ENCODE results near the gene PXT1.
"Not testable (repeated sequence)": the region's sequence is repeated elsewhere in the genome, so short reads cannot be mapped to it uniquely, and the experiment has no call there.

The PXT1 gene, protein sequence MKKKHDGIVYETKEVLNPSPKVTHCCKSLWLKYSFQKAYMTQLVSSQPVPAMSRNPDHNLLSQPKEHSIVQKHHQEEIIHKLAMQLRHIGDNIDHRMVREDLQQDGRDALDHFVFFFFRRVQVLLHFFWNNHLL

DNA sequence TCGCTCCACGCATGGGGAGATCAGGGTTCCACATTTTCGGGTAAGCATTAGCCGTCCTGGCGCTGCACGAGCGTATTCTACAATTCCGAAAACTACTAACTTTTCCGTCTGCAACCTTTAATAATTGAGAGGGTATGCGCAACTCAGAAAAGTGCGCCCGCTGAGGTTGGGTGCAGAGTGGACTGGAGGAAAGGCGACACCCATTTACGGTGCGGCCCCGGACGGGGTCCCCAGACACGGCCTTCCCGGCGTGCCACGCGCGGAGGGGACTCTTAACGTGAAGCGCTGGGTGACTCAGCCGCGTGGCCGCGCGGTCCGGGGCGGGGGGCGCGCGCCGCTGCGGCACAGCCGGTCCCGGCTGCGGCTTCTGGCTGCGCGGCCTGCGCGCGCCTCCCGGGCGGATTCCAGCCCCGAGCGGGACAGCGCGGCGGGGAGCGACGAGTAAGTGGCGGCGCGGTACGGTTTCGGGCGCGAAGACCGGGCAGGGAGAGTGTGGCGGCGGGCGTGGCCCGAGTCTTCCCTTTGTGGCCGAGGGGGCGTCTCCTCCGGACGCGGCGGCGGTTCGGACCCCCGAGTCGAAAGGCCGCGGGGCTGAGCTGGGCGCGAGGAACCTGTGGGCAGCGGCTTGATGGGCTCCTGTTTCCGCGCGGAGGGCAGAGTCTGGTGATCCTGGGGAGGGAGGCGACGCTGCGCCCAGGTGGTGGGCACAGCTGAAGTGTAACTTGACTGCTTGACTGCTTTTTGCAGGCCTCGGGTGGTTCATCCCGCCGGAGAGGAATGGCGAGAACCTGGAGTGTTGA is at the start of gene PXT1, which contains the start of gene KCTD20:
TSS of gene PXT1 (minus strand) at position 184 of the 800 bp plus-strand sequence. CDS start 16,772 bp downstream, outside the sequence.
TSS of gene KCTD20 (plus strand) at position 330 of the 800 bp plus-strand sequence. CDS start 27,098 bp downstream, outside the sequence.
- peak; percentile 82 for DNase-seq

DNA sequence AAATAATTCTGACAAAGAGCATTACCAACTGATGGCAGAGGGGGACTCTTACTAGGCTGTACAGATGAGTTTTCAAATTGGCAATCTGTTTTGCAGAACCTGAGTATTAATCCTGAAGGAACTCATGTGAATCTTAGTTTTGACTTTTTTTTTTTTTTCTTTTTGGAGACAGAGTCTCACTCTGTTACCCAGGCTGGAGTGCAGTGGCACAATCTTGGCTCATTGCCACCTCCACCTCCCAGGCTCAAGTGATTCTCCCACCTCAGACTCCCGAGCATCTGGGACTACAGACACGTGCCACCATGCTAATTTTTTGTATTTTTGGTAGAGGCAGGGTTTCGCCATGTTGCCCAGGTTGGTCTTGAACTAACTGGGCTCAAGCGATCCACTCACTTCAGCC is 49.4 kb upstream of the PXT1 start:
- no peak for DNase-seq

DNA sequence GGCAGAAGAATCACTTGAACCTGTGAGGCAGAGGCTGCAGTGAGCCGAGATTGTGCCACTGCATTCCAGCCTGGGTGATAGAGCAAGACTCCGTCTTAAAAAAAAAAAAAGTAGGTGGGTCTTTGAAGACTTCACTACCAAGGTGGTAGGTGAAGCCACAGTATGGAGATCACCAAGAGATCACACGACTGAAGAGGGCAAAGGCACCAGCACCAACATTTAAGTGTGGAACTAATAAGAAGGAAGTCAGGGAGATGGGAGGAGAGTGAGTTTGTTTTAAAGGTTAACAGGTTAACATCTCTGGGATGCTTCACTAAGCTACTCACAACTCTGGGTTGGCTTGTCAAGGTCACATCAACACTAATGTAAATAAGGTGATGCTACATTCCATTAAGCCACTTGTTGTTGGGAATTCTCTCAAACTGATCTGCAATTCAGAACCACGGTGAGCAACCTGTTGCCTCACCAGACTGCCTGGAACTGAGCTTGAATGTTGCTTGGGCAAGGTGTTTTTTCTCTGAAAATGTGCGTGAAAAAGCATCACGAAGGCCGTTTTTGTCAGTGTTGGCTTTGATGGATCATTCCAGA is 48.8 kb upstream of the PXT1 start:
- no peak for DNase-seq

DNA sequence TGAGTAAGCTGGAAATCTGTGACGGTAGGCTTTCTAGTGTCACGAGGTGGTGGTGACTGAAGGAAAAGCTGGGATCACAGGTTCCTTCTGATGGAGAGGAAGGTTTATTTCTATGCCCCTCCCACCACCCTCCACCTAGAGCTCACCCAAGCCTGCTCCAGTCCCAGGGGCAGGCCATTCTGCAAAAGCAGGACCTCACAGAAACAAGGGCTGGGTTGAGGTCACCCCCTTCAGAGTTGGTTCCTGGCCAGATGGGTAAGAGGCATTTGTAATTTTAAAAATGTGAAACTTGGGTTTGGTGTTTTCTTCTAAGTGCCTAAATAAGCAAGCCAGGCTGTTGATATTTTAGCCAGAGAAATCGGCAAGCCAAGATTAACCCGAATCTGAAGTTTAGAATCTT is 46.8 kb upstream of the PXT1 start:
- no peak for DNase-seq

DNA sequence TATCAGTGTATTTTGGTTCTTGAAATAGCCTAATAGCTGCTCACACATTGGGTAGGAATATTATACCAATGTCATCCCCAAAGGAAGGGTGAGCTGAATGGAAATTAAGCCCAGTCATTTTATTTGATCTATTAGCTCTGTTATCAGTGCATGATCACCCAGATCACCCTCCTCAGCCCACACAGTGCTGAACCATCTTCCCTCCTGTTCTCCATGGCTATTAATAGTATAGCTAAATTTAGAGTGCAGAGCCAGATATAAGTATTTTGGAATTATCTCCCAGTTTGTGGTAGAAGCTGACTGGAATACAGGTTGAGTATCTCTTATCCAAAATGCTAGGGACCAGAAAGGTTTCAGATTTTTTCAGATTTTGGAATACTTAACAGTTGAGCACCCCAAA is 45.6 kb upstream of the PXT1 start:
- no peak for DNase-seq

DNA sequence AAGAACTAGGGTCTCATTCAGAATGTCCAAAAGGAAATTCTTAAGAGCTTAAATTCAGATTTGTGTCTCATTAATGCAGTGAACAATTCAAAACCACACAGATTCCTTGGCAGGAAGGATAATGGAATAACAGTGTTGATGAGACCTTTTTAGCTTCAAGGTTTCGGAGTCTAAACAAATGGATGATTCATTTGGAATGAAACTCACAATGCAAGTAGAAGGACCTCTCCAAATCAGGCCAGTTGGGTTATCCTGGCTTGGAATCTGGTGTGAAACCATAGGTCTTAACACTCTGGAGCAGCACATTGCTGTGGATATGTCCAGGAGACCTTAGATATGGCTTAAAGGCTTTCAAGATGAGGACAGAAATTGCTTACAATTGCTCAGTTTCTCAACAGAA is 45.0 kb upstream of the PXT1 start:
- DNase-seq: no peak

DNA sequence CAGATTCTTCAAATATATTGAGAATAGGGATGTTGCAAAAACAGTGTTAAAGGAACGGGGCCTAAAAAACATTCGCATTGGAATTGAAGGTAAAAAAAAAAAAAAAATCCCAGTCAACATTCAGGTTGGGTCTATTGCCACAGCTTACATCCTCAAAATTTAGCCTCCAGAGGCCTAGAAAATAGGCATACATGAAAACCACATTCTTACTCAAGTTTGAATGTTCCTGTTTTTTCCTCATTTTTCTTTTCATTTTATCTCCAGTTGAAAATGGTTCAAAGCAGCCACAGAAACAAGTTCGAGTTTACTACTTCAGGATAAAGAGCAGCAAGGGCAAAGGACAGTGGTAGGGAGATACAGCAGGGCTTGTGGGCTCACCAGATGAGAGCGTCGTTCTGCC is 42.1 kb upstream of the PXT1 start:
- no peak for DNase-seq

DNA sequence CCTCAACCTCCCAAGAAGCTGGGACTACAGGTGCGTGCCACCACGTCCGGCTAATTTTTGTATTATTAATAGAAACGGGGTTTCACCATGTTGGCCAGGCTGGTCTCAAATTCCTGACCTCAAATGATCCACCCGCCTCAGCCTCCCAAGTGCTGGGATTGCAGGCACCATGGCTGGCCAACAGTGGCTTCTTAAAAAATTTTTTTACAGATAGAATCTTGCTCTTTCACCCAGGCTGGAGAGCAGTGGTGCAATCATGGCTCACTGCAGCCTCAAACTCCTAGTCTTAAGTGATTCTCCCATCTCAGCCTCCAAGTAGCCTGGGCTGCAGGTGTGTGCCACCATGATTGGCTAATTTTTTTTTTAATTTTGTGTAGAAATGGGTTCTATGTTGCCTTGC is 40.7 kb upstream of the PXT1 start:
- not testable (repeated sequence) for DNase-seq

DNA sequence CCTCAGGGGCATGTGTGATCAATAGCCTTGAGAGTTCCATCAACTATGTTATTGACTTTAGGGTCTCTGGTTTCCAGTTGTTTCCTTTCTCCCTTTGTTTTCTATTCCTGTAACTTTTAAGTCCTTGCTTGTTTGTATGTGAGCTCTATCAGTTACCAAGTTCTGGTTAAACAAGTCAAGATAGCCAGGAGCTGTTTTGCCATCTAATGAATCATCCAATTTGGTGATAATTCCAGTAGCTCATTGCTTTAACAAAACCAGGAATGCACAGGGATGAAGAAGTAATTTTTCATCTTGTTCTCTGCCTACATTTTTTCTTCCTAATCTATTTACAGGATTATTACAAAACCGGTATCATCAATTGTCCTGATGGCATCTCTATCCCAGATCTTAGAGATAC is 36.6 kb upstream of the PXT1 start:
- DNase-seq: no peak

DNA sequence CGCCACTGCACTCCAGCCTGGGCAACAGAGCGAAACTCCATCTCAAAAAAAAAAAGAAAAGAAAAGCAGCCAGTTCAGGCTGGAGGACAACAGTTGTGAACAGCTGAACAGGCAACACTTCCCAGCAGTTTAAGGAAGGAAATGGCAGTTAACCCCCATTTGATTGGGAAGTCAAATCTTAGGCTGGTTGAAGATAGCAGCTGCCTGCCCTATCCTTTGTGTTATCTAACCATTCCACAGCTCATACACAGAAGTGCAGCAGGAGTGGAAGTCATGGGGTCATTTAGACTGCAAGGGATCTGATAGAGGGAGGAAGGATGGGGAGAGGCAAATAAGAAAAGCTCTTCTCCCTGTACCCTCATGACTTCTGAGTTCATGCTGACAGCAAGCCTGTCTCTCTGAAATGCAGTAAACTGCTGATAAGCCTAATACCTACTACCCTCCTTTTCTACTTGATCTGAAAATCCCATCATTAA is 35.4 kb upstream of the PXT1 start:
- DNase-seq: no peak

DNA sequence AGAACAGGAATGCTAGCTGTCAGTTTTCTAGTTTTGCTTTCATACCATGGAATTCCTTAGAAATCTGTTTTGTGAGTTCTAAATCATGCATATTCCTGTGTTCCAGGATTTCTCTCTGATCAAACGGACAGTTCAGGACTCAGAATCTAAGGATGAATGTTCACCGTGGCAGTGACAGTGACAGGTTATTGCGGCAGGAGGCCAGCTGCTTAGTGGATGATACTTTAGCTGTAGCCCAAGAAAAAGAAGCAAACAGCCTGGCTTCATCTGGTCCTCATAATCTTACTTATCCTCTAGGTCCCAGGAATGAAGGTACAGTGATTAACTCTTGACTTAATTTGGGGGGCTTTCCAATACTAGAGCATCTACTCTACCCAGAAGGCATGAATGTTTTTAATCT is 27.3 kb upstream of the PXT1 start:
- DNase-seq: no peak

DNA sequence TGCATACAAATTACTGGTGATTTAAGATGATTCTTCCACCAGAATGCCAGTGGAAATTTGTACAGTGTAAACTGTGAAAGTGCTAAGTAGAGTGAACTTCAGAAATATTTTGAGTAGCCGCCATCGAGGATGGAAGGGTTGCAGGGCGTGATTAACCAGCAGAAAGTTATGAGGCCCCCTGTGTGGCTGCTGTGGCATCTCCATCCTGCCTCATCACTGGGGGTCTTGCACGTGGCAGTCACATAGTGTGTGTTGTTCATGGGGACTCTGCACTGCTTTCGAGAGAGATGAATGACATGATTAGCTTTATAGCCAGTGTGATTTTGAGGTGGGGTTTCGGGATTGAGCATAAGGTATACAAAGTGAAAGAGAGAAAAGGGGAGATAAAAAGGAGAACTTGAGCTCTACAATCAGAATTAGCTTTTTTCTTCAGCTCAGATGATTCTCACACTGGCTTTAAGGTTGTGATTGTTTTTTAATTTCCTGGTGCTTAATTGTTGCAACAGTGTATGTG is 26.6 kb upstream of the PXT1 start:
- DNase-seq: no peak

DNA sequence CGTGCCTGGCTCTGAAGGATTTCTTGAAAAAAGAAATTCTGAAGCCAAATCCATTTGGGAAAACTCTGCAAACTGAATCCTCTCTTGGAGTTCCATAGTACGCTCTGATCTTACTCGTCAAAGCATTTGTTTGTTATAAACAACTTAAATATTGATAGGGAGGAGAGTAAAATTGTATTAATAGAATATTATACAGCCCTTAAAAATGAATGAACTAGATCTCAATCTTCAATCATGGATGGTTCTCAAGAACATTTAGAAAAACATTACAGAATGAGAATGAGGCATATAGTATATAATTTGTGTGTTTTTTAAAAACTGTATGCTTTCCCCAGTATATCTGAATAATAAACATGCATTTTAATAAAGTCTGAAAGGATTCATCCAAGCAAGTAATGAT is 25.0 kb upstream of the PXT1 start:
- no peak for DNase-seq

DNA sequence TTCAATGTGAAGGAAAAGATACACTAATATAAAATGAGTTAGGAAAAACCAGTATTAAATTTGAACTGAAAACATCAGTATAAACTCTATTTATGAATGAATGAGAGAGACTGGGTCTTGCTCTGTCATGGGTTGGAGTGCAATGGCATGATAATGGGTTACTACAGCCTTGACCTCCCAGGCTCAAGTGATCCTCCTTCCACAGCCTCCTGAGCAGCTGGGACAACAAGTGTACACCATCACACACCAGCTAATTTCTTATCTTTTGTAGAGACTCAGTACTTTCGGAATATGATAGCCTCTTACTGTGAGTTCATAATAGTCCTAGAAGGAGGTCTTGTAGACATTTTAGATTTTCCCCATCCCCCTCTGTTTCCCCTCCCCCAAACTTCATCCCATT is 21.6 kb upstream of the PXT1 start:
- no peak for DNase-seq

DNA sequence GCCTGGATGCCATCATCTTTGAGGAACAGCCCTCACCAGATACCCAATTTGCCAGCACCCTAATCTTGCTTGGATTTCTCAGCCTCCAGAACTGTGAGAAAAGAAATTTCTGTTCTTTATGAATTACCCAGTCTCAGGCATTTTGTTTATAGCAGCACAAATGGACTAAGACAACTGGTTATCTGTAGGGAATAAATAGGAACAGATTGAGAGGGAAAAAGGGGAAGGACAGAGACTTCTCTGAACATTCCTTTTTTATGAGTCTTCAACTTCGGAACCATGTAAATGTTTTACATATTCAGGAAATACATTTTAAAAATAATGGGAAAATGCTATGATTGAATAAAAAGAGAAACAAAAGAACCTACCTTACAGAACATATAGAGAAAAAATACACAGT is 21.0 kb upstream of the PXT1 start:
- DNase-seq: no peak

DNA sequence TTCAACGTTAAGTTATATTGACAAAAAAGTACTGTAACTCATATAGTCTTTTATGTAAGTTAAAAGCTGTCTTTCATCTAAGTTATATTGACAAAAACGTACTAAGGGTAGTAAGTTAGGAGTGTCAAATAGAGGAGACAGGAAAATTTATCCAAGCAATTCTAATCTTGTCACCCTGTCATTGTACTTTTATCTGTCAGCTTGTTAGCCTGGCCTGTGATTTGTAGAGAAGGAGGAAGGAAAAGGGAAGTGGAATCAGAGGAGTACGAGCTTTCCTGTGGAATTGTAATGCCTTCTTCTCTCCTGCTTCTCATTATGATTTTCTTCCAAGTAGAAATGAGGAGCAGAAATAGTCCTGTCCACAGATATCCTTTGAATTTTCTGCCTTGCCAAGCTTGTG is 19.0 kb upstream of the PXT1 start:
- DNase-seq: no peak

DNA sequence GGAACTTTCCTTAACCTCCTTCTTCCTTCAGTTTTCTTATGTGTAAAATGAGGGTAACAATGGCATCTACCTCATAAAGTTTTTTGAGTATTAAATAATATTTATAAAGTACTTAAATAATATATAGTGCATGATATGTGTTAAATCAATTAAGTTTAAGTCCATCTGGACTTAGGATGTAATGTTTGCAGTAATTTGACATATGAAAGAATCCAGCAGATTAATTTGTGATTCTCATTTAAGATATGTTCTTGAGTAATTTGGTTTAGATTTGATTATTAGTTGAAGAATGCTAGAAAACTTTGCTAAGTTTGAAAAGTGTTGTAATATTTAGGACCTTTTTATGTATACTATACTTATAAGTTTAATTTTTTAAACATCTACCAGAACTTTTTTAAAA is 18.3 kb upstream of the PXT1 start:
- DNase-seq: no peak

DNA sequence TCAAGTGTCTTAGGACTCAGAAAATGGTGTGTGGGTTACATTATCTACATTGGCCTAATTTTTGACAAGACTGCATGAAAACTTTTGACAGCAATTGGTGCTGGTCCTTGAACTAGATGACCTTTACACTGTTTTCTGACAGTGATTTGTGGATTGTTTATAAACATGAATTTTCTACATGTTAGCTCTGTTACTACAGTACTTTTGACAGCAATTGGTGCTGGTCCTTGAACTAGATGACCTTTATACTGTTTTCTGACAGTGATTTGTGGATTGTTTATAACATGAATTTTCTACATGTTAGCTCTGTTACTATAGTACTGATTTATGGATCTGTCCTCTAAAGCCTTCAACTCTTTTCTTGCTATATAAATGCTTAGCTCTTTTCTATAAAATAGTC is 16.8 kb upstream of the PXT1 start:
- no peak for DNase-seq

DNA sequence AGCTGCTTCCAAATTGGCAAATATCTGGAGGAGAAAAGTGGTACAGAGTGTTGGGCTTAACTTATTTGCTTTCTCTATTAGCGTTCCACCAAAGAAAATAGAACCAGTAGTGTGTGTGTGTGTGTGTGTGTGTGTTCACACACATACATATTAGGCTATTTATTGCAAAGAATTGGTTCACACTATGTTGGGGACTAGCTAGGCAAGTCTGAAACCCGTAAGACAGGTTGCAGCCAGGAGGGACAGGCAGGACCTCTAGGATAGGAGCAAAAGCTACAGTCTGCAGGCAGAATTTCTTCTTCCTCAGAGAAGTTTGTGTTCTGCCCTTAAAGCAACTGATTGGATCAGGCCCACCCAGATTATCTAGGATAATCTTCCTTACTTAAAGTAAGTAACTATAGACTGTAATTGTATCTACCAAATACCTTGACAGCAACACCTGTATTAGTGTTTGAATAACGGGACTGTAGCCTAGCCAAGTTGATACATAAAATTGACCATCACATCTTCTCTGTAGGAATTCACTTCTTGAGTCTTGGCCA is 12.9 kb upstream of the PXT1 start:
- DNase-seq: no peak

DNA sequence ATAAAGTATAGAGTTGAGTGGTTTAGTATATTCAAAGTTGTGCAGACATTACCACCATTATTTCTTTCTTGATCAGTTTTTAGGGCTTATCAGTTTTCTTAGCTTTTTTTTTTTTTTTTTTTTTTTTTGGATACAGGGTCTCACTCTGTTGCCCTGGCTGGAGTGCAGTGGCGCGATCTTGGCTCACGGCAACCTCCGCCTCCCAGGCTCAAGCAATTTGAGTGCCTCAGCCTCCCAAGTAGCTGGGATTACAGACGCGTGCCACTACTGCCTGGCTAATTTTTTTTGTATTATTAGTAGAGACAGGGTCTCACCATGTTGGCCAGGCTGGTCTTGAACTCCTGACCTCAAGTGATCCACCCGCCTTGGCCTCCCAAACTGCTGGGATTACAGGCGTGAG is 10.2 kb upstream of the PXT1 start:
- DNase-seq: not testable (repeated sequence)

DNA sequence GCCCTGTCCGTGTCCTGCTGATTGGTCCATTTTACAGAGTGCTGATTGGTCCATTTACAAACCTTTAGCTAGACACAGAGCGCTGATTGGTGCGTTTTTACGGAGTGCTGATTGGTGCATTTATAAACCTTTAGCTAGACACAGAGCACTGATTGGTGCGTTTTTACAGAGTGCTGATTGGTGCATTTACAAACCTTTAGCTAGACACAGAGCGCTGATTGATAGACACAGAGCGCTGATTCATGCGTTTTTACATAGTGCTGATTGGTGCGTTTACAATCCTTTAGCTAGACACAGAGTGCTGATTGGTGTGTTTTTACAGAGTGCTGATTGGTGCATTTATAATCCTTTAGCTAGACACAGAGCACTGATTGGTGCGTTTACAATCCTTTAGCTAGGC is 6.5 kb upstream of the PXT1 start:
- DNase-seq: not testable (repeated sequence)

DNA sequence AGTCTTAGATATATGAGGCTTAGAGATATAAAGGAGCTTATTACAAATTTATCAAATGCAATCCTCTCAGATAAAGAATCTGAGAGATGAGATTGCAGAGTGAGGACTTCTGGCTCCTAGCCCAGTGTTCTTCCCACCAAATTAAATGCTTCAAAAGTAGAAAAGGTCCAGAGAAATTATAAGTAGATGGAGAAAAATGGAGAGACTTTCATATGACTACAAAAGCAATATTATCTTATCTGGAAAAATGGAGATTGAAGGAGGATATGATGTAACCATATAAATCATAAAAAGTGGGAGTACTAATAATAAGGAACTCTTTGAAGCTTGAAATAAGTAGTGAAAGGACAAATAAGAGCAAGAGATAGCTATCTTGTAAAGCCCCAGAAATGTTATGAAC is 3.0 kb upstream of the PXT1 start:
- no peak for DNase-seq

DNA sequence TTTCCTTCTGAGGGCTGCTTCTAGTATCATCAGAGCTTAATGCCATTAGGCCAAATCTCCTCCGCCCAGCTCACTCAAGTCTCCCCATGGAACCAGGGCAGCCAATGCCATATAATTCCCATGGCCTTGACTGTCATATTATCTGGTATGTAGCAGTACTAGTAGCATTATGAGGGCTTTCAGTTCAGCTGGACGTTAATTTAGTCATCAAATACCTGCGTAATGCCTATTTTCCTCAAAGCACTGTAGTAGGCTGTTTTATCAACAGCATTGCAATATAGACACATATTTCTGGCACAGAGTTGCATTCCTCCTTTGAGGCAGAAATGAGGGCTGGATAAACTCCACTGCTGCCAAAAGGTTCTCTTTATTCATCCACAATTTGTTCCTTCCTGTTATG is 1.8 kb upstream of the PXT1 start:
- DNase-seq: no peak

All from amniotic stem cell (primary cell).